ENCODE data around the gene DIAPH1.

Gene DIAPH1

DNA sequence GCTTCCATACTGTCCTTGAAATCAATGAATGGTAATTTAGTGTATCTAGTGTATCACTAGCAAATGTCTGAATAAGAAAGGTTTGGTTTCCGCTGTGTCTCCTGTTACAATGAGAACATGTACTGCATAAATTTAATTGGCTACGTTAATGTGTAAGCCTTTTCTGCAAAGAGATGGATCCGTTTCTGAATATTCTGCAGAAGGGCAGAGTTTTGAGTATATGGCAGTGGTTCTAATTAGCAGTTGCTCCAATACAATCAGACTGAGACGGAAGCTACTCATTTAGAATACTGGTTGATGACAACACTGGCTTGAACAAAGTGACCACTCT lies 134.5 kb downstream of the DIAPH1 start:
- no peak for DNase-seq (ENCODE audit: low read depth in 2 of 2)

- no peak for DNase-seq (ENCODE audit: low read depth in 2 of 2)
Measured at GRCh38 chr5:141483902-141484301, 134.9 kb downstream of the DIAPH1 start.

- DNase-seq (ENCODE audit: low read depth in 2 of 2) = no peak
Measured at GRCh38 chr5:141479776-141480175, 139.0 kb downstream of the DIAPH1 start.

DNA sequence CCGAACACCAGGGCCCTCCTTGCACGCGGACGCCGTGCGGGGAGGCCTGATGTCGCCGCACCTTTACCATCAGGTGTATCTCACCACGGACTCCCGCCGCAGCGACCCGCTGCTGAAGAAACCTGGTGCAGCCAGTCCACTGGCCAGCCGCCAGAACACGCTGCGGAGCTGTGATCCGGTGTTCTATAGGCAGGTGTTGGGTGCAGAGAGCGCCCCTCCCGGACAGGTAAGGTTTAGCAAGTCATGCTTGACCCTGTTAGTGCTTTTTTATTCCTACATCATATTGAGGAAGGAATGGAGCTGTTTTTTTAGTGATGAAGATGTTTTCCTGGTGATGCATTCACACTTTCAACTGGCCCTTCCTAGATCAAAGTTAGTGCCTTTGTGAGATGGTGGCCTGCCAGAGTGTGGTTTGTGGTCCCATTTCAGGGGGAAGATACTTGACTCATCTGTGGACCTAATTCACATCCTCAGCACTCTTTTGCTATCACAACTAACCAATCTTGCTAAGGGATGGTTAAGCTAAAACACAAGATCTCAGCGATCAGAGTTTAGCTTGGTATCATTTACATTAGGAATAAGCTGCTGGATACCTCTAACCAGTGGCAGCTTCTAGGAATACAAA lies 140.4 kb downstream of the DIAPH1 start:
- DNase-seq (ENCODE audit: low read depth in 2 of 2) = no peak

GRCh38 chr5:141477815-141478214 lies 141.0 kb downstream of the DIAPH1 start:
- no peak for DNase-seq (ENCODE audit: low read depth in 2 of 2)

DNA sequence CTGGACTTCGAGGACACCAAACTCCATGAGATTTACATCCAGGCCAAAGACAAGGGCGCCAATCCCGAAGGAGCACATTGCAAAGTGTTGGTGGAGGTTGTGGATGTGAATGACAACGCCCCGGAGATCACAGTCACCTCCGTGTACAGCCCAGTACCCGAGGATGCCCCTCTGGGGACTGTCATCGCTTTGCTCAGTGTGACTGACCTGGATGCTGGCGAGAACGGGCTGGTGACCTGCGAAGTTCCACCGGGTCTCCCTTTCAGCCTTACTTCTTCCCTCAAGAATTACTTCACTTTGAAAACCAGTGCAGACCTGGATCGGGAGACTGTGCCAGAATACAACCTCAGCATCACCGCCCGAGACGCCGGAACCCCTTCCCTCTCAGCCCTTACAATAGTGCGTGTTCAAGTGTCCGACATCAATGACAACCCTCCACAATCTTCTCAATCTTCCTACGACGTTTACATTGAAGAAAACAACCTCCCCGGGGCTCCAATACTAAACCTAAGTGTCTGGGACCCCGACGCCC lies 141.7 kb downstream of the DIAPH1 start:
- no peak for DNase-seq (ENCODE audit: low read depth in 2 of 2)

- DNase-seq (ENCODE audit: low read depth in 2 of 2) = no peak
Measured at GRCh38 chr5:141476132-141476911, 142.5 kb downstream of the DIAPH1 start.

DNA sequence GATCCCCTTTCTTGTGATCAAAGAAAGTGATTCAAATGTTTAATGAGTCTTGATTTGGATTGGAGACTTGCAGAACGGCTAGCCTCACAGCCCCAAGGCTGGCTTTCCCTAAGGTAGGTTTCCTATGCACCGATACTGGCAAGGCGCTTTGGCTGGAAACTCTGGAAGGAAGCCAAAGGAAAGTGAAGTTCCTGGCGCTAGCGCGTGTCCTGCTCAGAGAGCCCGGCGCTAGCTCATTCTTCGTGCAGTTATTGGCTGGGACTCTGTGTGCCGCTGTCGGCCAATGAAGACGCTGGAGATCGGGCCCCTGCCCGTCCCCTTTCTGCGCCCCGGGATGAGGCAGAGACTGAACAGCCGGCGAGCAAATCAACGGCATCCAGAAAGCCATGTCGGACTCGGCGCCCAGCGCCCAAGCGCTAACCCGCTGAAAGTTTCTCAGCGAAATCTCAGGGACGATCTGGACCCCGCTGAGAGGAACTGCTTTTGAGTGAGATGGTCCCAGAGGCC lies 143.1 kb downstream of the DIAPH1 start, which contains the start of gene PCDHGC3:
Gene PCDHGC3, plus strand, starts transcription at position 342 of the 507 bp plus-strand sequence. Its CDS starts 151 bp downstream, at position 493.
- DNase-seq (ENCODE audit: low read depth in 2 of 2) = peak in 1 of 2 donors; percentile 50

- no peak for DNase-seq (ENCODE audit: low read depth in 2 of 2)
Measured at GRCh38 chr5:141465351-141465750, 153.4 kb downstream of the DIAPH1 start.
